Activated CD8-positive, alpha-beta memory T cell treated with anti-CD3 and anti-CD28 coated beads, Interleukin-2, amount 50 U/mL, for 1 hour (primary cell): ENCODE data around the gene GRIPAP1.

ENCODE experiments used
- DNase-seq: peaks from one replicate; pipeline ENCODE4 v3.0.0-alpha.2; 2020; ENCODE audit errors: extremely low read depth

GRIPAP1 gene

DNA sequence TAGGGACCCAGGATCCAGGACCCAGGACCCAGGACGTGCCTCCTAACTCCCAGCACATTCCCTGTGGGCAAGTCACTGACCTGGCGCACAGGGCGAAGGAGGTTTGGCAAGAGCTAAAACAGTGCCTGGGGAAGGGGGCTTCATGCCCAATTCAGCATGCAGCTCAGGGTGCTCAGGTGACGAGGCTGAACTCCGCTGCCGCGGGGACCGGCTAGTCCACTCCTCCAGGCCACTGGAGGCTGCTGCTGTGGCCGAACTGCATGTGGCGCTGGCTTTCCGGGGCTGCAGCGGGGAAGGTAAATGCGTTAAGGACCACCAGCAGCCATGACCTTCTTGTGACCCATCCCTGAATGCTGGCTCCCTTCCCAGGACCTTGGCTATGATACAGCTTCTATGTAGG, 78.3 kb downstream of the GRIPAP1 start:
- DNase-seq = no peak
